ENCODE data around the gene FAM120A.
"Not testable (repeated sequence)": the region's sequence is repeated elsewhere in the genome, so short reads cannot be mapped to it uniquely, and the experiment has no call there.

FAM120A gene

GRCh38 chr9:93510041-93510440, 58.6 kb downstream of the FAM120A start:
- no peak overlapping the region for H3K27ac Mint-ChIP-seq (ENCODE audit: low read depth)
- H3K4me3 Mint-ChIP-seq: no peak overlapping the region
- no peaks in the 10 kb centered on the region for H3K27me3 Mint-ChIP-seq
- H3K4me1 Mint-ChIP-seq: peaks cover 72% of the 10 kb centered on the region
- ATAC-seq (replicated peaks; ENCODE audit: extremely low read depth, poor library complexity, severe bottlenecking) (no peak), DNase-seq (ENCODE audit: low spot score in 2 of 2) (no peak)
- H3K36me3 Mint-ChIP-seq (ENCODE audit: insufficient read depth): peaks cover 16% of the 10 kb centered on the region
- no peaks in the 10 kb centered on the region for H3K9me3 Mint-ChIP-seq

GRCh38 chr9:93511228-93511627, 59.7 kb downstream of the FAM120A start:
- peaks cover 16% of the 10 kb centered on the region for H3K36me3 Mint-ChIP-seq (ENCODE audit: insufficient read depth)
- peak overlapping the region; percentile 79 for H3K27ac Mint-ChIP-seq (ENCODE audit: low read depth)
- not testable (repeated sequence) for H3K9me3 Mint-ChIP-seq; DNase-seq (ENCODE audit: low spot score in 2 of 2); H3K4me3 Mint-ChIP-seq; H3K27me3 Mint-ChIP-seq; ATAC-seq (replicated peaks; ENCODE audit: extremely low read depth, poor library complexity, severe bottlenecking)
- peaks cover 63% of the 10 kb centered on the region for H3K4me1 Mint-ChIP-seq

- H3K9me3 Mint-ChIP-seq; DNase-seq (ENCODE audit: low spot score in 2 of 2); H3K27me3 Mint-ChIP-seq; H3K4me3 Mint-ChIP-seq; ATAC-seq (replicated peaks; ENCODE audit: extremely low read depth, poor library complexity, severe bottlenecking): not testable (repeated sequence)
- peaks cover 15% of the 10 kb centered on the region for H3K36me3 Mint-ChIP-seq (ENCODE audit: insufficient read depth)
- H3K27ac Mint-ChIP-seq (ENCODE audit: low read depth): peak overlapping the region; percentile 79
- peaks cover 57% of the 10 kb centered on the region for H3K4me1 Mint-ChIP-seq
These were observed 60.8 kb downstream of the FAM120A start for GRCh38 chr9:93512170-93512812.

- Mint-ChIP-seq H3K4me1 (peaks cover 54% of the 10 kb centered on the region), H3K36me3 (ENCODE audit: insufficient read depth) (peaks cover 22% of the 10 kb centered on the region), H3K27me3 (no peaks in the 10 kb centered on the region), H3K27ac (ENCODE audit: low read depth) (no peak overlapping the region), H3K4me3 (no peak overlapping the region), H3K9me3 (no peaks in the 10 kb centered on the region)
- DNase-seq (ENCODE audit: low spot score in 2 of 2) (no peak), ATAC-seq (replicated peaks; ENCODE audit: extremely low read depth, poor library complexity, severe bottlenecking) (no peak)
These were observed 62.1 kb downstream of the FAM120A start for GRCh38 chr9:93513606-93514005.

- DNase-seq (ENCODE audit: low spot score in 2 of 2) (no peak), ATAC-seq (replicated peaks; ENCODE audit: extremely low read depth, poor library complexity, severe bottlenecking) (no peak)
- H3K27ac Mint-ChIP-seq (ENCODE audit: low read depth): no peak overlapping the region
- no peaks in the 10 kb centered on the region for H3K27me3 Mint-ChIP-seq
- H3K9me3 Mint-ChIP-seq: no peaks in the 10 kb centered on the region
- H3K36me3 Mint-ChIP-seq (ENCODE audit: insufficient read depth): peaks cover 22% of the 10 kb centered on the region
- no peak overlapping the region for H3K4me3 Mint-ChIP-seq
- peaks cover 40% of the 10 kb centered on the region for H3K4me1 Mint-ChIP-seq
These were observed 65.8 kb downstream of the FAM120A start for GRCh38 chr9:93517331-93517730.

DNA sequence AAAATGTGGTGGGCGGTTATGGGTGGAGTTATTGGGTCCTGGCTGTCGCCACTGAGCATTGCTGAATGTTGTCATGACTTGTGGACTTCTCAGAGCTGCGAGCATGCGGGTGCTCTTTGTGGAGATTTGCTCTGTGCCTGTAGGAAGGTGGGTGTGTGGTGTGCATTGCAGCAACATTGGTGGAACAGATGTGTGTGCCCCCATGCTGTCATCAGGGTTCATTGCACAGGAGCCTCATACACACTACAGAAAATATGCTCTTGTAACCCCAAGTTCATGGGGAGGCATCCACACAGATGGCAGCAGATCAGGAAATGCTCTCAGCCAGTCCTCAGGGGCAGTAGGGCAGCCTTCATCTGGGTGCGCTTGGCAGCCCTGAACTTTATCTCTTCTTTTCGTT, 69.0 kb downstream of the FAM120A start:
- Mint-ChIP-seq H3K9me3 (no peaks in the 10 kb centered on the region), H3K4me3 (no peak overlapping the region), H3K36me3 (ENCODE audit: insufficient read depth) (peaks cover 21% of the 10 kb centered on the region), H3K27ac (ENCODE audit: low read depth) (peak overlapping the region; percentile 55), H3K27me3 (no peaks in the 10 kb centered on the region), H3K4me1 (peaks cover 33% of the 10 kb centered on the region)
- ATAC-seq (replicated peaks; ENCODE audit: extremely low read depth, poor library complexity, severe bottlenecking) (no peak), DNase-seq (ENCODE audit: low spot score in 2 of 2) (no peak)

DNA sequence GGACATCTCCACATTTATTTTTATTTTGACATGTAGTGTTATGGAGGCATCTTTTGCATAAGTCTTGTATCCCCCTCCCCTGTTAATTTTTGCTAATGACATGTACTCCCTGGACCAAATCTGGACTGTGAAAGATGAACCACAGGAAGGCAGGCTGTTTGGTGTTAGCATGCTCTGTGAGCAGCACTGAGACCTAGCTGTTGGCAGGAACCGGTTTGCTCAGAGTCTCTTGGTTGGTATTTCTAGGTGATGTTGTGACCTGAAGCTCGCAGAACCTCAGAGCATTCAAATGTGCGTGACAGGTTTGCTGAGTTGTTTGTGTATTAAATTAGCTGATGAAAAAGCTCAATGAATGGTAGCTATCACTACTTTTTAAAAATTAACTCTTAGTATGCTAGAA, 71.3 kb downstream of the FAM120A start:
- peak overlapping the region; percentile 36 for H3K27ac Mint-ChIP-seq (ENCODE audit: low read depth)
- DNase-seq (ENCODE audit: low spot score in 2 of 2): no peak
- H3K9me3 Mint-ChIP-seq: no peaks in the 10 kb centered on the region
- peaks cover 45% of the 10 kb centered on the region for H3K4me1 Mint-ChIP-seq
- H3K36me3 Mint-ChIP-seq (ENCODE audit: insufficient read depth): peaks cover 31% of the 10 kb centered on the region
- no peak overlapping the region for H3K4me3 Mint-ChIP-seq
- H3K27me3 Mint-ChIP-seq: no peaks in the 10 kb centered on the region
- no peak for ATAC-seq (replicated peaks; ENCODE audit: extremely low read depth, poor library complexity, severe bottlenecking)

GRCh38 chr9:93523518-93524144, 72.1 kb downstream of the FAM120A start:
- no peaks in the 10 kb centered on the region for H3K27me3 Mint-ChIP-seq
- H3K4me1 Mint-ChIP-seq: peaks cover 41% of the 10 kb centered on the region
- no peak overlapping the region for H3K27ac Mint-ChIP-seq (ENCODE audit: low read depth)
- no peak for DNase-seq (ENCODE audit: low spot score in 2 of 2)
- peaks cover 29% of the 10 kb centered on the region for H3K36me3 Mint-ChIP-seq (ENCODE audit: insufficient read depth)
- no peaks in the 10 kb centered on the region for H3K9me3 Mint-ChIP-seq
- ATAC-seq (replicated peaks; ENCODE audit: extremely low read depth, poor library complexity, severe bottlenecking): no peak
- no peak overlapping the region for H3K4me3 Mint-ChIP-seq

GRCh38 chr9:93525476-93525875, 74.0 kb downstream of the FAM120A start:
- Mint-ChIP-seq H3K4me1 (peaks cover 37% of the 10 kb centered on the region), H3K9me3 (no peaks in the 10 kb centered on the region), H3K36me3 (ENCODE audit: insufficient read depth) (peaks cover 41% of the 10 kb centered on the region), H3K27ac (ENCODE audit: low read depth) (no peak overlapping the region), H3K4me3 (no peak overlapping the region), H3K27me3 (no peaks in the 10 kb centered on the region)
- ATAC-seq (replicated peaks; ENCODE audit: extremely low read depth, poor library complexity, severe bottlenecking) (no peak), DNase-seq (ENCODE audit: low spot score in 2 of 2) (no peak)

DNA sequence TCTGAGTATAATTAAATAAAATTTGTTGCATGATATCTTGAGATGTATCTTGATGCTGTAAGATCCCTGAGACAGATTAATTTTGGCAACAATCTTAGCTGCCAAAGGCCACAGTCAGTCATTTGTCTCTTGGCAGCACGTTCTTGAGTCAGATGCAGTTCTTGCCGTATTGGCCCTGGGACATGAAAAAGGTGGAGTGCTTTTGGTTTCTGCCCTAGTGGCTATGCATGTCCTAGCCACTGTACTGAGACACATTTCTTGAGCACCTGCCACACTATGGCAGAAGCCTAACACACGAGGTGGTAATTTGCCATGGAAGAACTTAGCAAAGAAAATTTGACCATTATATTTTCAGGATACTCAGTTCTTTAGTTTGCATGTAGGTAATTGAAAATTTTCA, 79.9 kb downstream of the FAM120A start:
- peaks cover 65% of the 10 kb centered on the region for H3K36me3 Mint-ChIP-seq (ENCODE audit: insufficient read depth)
- DNase-seq (ENCODE audit: low spot score in 2 of 2): no peak
- no peak overlapping the region for H3K4me3 Mint-ChIP-seq

GRCh38 chr9:93532141-93532540, 80.7 kb downstream of the FAM120A start:
- Mint-ChIP-seq H3K4me1 (peaks cover 18% of the 10 kb centered on the region), H3K36me3 (ENCODE audit: insufficient read depth) (peaks cover 61% of the 10 kb centered on the region), H3K27ac (ENCODE audit: low read depth) (no peak overlapping the region), H3K9me3 (no peaks in the 10 kb centered on the region), H3K27me3 (no peaks in the 10 kb centered on the region), H3K4me3 (no peak overlapping the region)
- ATAC-seq (replicated peaks; ENCODE audit: extremely low read depth, poor library complexity, severe bottlenecking): no peak
- DNase-seq (ENCODE audit: low spot score in 2 of 2): no peak

More for the DNA sequence above, 79.9 kb downstream of the FAM120A start:
- Mint-ChIP-seq H3K4me1 (peaks cover 25% of the 10 kb centered on the region), H3K27ac (ENCODE audit: low read depth) (no peak overlapping the region), H3K27me3 (no peaks in the 10 kb centered on the region), H3K9me3 (no peaks in the 10 kb centered on the region)
- no peak for ATAC-seq (replicated peaks; ENCODE audit: extremely low read depth, poor library complexity, severe bottlenecking)

DNA sequence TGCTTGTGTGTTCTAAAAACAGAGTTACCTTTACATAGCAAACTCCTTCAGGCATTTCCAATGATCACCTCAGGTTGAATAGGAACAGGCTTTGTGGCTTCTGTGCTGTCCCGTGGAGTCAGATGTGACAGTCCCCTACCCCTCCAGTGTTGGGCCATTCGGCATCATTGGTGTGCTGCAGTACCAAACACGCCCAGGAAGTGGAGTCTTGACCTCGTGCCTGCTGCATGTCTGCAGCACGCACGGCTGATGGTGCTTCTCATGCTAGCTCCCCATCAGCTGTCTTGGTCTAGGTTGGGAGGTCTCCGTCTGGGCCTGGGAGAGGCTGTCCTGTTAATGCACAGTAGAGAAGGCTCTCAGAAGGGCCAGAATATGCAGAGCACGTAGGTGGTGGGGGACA, 82.4 kb downstream of the FAM120A start:
- Mint-ChIP-seq H3K9me3 (no peaks in the 10 kb centered on the region), H3K27ac (ENCODE audit: low read depth) (no peak overlapping the region)
- ATAC-seq (replicated peaks; ENCODE audit: extremely low read depth, poor library complexity, severe bottlenecking): no peak

GRCh38 chr9:93536167-93536566, 84.7 kb downstream of the FAM120A start:
- H3K27me3 Mint-ChIP-seq: no peaks in the 10 kb centered on the region
- no peaks in the 10 kb centered on the region for H3K9me3 Mint-ChIP-seq
- no peak for DNase-seq (ENCODE audit: low spot score in 2 of 2)
- peaks cover 13% of the 10 kb centered on the region for H3K4me1 Mint-ChIP-seq
- H3K27ac Mint-ChIP-seq (ENCODE audit: low read depth): no peak overlapping the region
- peaks cover 38% of the 10 kb centered on the region for H3K36me3 Mint-ChIP-seq (ENCODE audit: insufficient read depth)
- H3K4me3 Mint-ChIP-seq: no peak overlapping the region
- no peak for ATAC-seq (replicated peaks; ENCODE audit: extremely low read depth, poor library complexity, severe bottlenecking)

More for the DNA sequence above, 82.4 kb downstream of the FAM120A start:
- H3K27me3 Mint-ChIP-seq: no peaks in the 10 kb centered on the region
- H3K36me3 Mint-ChIP-seq (ENCODE audit: insufficient read depth): peaks cover 50% of the 10 kb centered on the region
- DNase-seq (ENCODE audit: low spot score in 2 of 2): no peak
- no peak overlapping the region for H3K4me3 Mint-ChIP-seq
- H3K4me1 Mint-ChIP-seq: peaks cover 13% of the 10 kb centered on the region

Data from central memory CD8-positive, alpha-beta T cell (primary cell).